Stimulated activated memory B cell treated with anti-CD40 and anti-IgM and Interleukin-4, amounts not matched to agents 10 μg/mL and 1 μg/mL and 100 μg/mL, for 72 hours (primary cell): Measurements from ENCODE around the gene UGT2B28.
"Not testable (repeated sequence)": the region's sequence is repeated elsewhere in the genome, so short reads cannot be mapped to it uniquely, and the experiment has no call there.

Experiments used
- ATAC-seq: fragments of 150-1000 bp; cut with Tn5 transposase; 2 replicates; pipeline ENCODE4 v1.10.0; 2021
- H3K27ac Mint-ChIP-seq: one replicate; pipeline ENCODE4 v1.8.0; 2022; ENCODE audit warnings: mild to moderate bottlenecking, mixed read lengths
- H3K27me3 Mint-ChIP-seq: one replicate; pipeline ENCODE4 v1.8.0; 2022; ENCODE audit warnings: mixed read lengths
- H3K36me3 Mint-ChIP-seq: one replicate; pipeline ENCODE4 v1.8.0; 2022; ENCODE audit warnings: mixed read lengths
- H3K4me1 Mint-ChIP-seq: one replicate; pipeline ENCODE4 v1.8.0; 2022; ENCODE audit warnings: mixed read lengths
- H3K4me3 Mint-ChIP-seq: one replicate; pipeline ENCODE4 v1.8.0; 2022; ENCODE audit warnings: mild to moderate bottlenecking, moderate library complexity, mixed read lengths
- H3K9me3 Mint-ChIP-seq: one replicate; pipeline ENCODE4 v1.8.0; 2022; ENCODE audit warnings: mixed read lengths

The UGT2B28 gene

DNA sequence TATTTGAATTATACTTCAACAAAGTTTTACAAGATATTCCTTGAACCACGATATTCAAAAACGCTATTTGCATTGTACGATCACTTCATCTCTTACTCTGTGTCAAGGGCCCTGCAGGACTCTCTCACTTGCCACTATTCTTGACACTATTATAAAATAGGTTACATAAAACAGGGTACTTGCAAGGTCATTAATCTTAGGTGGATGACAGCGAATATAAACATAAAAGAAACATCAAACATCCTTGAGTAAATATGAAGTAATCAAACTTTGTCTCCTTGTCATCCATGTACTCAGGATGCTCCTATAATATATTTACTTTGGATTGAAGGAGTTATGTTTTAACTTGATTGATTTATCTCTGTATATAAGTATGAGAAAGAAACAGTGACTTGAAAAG is at the start of gene UGT2B28:
UGT2B28 (plus strand) TSS at position 395 of the 400 bp plus-strand sequence. CDS start 26 bp downstream, outside the sequence.
- not testable (repeated sequence) for ATAC-seq, H3K9me3 Mint-ChIP-seq, H3K4me3 Mint-ChIP-seq

DNA sequence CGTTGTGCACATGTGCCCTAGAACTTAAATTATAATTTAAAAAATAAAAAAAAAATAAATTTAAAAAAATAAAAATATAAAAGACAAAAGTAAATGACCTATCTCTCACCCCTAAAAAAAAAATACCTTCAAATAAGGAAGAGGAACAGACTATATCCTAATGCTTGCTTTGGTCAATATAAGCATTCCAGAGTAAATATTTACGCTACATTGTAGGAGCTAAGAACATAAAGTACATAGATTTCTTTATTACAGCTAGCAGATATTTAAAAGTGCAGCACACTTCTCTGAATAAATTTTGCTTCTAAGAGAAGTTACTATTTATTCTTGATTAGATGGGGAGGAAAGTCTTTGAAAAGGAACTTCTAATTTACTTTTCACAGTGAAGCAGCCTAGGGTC is 41.2 kb upstream of the UGT2B28 start:
- no peak overlapping the region for H3K27ac Mint-ChIP-seq
- no peaks in the 10 kb centered on the region for H3K4me1 Mint-ChIP-seq
- ATAC-seq: no peak
- peaks cover 7% of the 10 kb centered on the region for H3K9me3 Mint-ChIP-seq
- no peak overlapping the region for H3K4me3 Mint-ChIP-seq
- no peaks in the 10 kb centered on the region for H3K36me3 Mint-ChIP-seq
- H3K27me3 Mint-ChIP-seq: no peaks in the 10 kb centered on the region

More for the DNA sequence above, at the start of gene UGT2B28:
- not testable (repeated sequence) for H3K27me3 Mint-ChIP-seq, H3K27ac Mint-ChIP-seq, H3K36me3 Mint-ChIP-seq, H3K4me1 Mint-ChIP-seq

DNA sequence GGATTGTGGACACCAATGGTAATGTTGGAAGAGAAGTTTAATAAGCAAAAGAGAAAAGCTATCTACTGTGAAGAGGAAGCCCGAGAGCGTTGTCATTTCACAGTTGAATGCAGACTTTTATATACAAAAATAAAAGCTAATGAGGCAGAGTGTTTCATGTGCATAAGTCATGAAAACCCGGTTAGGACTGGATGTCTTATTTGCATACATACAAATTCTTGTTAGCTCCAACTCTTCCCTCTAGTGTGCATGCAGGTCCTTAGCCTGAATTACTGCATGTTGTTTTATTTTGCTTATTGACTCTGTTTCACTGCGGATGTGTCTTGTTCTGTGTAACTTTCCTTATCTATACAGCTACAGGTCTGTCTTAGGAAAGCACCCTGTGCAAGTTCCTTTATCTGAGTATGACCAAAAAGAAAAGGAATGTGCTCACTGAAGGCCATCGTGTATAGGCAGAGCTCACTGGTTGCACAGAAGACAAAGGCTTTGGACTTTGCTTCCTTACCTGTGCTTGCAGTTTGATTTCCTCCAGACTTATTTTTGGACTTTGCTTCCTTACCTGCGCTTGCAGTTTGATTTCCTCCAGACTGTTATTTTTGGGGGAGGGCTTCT is 40.6 kb upstream of the UGT2B28 start:
- no peak overlapping the region for H3K4me3 Mint-ChIP-seq
- no peaks in the 10 kb centered on the region for H3K36me3 Mint-ChIP-seq
- H3K27me3 Mint-ChIP-seq: no peaks in the 10 kb centered on the region
- no peaks in the 10 kb centered on the region for H3K4me1 Mint-ChIP-seq
- H3K27ac Mint-ChIP-seq: no peak overlapping the region
- ATAC-seq: no peak
- peaks cover 7% of the 10 kb centered on the region for H3K9me3 Mint-ChIP-seq

DNA sequence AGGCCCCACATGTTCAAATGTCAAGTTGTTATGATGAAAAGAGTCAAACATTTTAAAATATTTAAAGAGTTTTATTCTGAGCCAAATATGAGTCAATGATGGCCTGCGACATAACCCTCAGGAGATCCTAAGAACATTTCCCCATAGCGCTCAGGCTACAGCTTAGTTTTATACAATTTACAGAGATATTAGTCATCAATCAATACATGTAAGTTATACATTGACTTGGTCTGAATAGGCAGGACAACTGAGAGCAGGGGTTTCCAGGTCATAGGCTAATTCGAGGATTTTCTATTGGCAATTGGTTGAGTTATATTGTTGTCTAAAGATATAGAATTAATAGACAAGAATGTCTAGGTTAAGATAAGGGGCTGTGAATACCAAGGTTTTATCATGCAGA is 39.5 kb upstream of the UGT2B28 start:
- not testable (repeated sequence) for H3K4me1 Mint-ChIP-seq, H3K36me3 Mint-ChIP-seq, H3K27me3 Mint-ChIP-seq, H3K27ac Mint-ChIP-seq, ATAC-seq, H3K9me3 Mint-ChIP-seq, H3K4me3 Mint-ChIP-seq

DNA sequence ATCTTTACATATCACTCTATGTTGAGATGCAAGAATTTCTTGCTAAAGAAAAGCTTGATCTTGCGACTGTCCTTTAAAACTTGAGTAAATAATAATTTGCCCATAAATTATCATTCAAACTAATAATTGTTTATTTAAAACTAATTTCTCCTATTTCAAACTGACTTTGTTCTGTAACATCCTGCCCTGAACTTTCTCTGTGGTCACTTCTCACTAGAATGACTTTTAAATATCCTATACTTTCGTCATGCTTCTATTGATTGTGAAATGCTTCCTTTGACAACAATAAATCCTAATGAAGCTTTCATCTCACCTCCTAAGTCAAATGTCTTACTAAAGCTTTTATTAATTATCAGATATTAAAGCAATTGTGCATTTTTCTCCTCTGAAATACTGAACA is 38.5 kb upstream of the UGT2B28 start:
- not testable (repeated sequence) for H3K27me3 Mint-ChIP-seq, H3K4me3 Mint-ChIP-seq, H3K27ac Mint-ChIP-seq, ATAC-seq, H3K4me1 Mint-ChIP-seq, H3K36me3 Mint-ChIP-seq
- H3K9me3 Mint-ChIP-seq: peaks cover 11% of the 10 kb centered on the region

DNA sequence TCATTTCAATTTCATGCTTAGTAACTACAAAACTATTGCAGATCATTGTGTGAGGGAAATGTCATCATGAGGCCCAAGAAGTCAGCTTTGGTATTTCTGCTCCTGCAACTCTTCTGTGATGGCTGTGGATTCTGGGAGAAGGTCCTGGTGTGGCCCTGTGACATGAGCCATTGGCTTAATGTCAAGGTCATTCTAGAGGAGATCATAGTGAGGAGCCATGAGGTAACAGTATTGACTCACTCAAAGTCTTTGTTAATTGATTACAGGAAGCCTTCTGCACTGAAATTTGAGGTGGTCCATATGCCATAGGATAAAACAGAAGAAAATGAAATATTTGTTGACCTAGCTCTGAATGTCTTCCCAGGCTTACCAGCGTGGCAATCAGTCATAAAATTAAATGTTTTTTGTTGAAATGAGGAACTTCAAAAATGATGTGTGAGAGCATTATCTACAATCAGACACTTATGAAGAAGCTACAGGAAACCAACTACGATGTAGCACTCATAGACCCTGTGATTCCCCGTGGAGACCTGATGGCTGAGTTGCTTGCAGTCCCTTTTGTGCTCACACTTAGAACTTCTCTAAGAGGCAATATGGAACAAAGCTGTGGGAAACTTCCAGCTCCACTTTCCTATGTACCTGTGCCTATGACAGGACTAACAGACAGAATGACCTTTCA is 37.6 kb upstream of the UGT2B28 start:
- ATAC-seq: not testable (repeated sequence)

DNA sequence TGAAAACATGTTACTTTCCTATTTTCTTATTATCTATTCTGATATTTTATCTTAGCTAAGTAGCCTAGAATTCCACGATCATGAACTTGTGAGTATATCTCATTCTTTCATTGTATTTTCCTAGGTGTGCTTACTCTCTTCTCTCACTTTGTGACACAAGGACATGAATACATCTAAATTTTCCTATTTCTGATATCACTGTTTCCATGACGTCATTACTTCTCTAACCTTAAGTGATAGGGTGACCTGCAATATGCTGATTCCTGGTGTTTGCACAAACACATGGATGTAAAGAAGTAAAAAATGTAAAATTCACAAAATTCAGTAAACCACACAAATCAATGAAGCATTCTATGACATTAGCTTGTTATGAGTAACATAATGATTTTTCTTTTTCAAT is 29.4 kb upstream of the UGT2B28 start:
- H3K4me1 Mint-ChIP-seq, H3K4me3 Mint-ChIP-seq, H3K9me3 Mint-ChIP-seq, ATAC-seq, H3K27ac Mint-ChIP-seq, H3K27me3 Mint-ChIP-seq, H3K36me3 Mint-ChIP-seq: not testable (repeated sequence)

More for the DNA sequence above, 37.6 kb upstream of the UGT2B28 start:
- not testable (repeated sequence) for H3K27ac Mint-ChIP-seq, H3K4me1 Mint-ChIP-seq, H3K27me3 Mint-ChIP-seq, H3K4me3 Mint-ChIP-seq, H3K36me3 Mint-ChIP-seq
- peaks cover 14% of the 10 kb centered on the region for H3K9me3 Mint-ChIP-seq

DNA sequence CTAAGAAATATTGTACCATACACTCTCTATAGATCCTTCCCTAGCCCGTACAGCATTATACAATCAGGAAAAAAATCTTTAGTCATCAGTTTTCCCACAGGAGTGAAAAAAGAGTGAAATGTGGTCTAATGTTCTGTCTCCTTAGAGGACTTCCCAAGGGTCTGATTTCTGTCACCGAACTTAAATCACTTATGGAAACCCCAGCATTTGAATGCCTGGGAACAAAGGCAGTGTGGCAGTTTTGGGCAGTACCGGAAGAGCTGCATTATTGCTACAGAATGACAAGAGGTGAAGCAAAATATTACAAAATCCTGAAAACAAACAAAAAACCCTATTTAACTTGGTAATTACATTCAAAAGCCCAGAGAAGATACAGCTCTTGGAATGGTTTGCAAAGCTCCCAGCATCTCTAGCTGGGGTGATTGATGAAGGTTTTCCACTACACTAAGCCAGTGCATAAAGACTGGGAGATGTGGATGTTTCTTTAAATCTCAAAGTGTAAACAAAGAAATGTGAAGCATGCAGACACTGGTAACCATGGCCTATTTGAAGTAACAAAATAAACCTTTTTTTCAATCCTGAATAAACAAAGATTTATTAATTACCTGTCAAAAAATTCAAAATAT is 27.0 kb upstream of the UGT2B28 start:
- not testable (repeated sequence) for H3K27me3 Mint-ChIP-seq, H3K4me1 Mint-ChIP-seq, H3K27ac Mint-ChIP-seq, ATAC-seq, H3K4me3 Mint-ChIP-seq, H3K9me3 Mint-ChIP-seq, H3K36me3 Mint-ChIP-seq

DNA sequence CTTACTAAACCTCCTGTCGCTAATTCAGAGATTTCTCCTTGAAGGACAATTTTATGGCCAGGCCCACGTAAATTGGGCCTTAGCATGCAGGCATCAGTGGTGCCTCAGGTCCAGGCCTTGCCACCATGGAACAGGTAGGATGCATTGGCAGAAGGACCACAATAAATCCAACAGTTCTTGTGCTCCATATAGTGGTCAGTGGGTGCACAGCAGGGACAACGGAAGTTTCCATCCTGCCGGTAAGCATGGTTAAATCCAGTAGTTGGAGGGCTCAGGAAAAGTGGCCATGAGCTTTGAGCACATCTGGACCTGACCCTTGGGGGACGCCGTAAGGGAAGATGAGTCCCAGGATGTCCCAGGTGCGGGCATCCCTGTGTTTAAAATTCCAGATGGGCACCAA is 11.7 kb upstream of the UGT2B28 start:
- not testable (repeated sequence) for H3K27me3 Mint-ChIP-seq, H3K4me3 Mint-ChIP-seq, H3K27ac Mint-ChIP-seq, H3K36me3 Mint-ChIP-seq, H3K9me3 Mint-ChIP-seq, ATAC-seq, H3K4me1 Mint-ChIP-seq

DNA sequence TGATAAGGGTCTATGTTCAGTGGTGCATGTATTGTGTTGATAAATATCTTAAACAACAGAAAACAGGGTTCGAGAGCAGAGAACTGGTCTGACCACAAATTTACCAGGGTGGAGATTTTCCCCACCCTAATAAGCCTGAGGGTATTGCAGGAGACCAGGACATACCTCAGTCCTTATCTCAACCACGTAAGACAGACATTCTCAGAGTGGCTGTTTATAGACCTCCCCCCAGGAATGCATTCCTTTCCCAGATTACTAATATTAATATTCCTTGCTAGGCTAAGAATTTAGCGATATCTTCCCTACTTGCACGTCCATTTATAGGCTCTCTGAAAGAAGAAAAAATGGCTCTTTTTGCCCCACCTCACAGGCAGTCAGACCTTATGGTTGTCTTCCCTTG is 16.1 kb downstream of the UGT2B28 start:
- H3K27me3 Mint-ChIP-seq, H3K27ac Mint-ChIP-seq, H3K9me3 Mint-ChIP-seq, H3K4me3 Mint-ChIP-seq, H3K4me1 Mint-ChIP-seq, H3K36me3 Mint-ChIP-seq, ATAC-seq: not testable (repeated sequence)

DNA sequence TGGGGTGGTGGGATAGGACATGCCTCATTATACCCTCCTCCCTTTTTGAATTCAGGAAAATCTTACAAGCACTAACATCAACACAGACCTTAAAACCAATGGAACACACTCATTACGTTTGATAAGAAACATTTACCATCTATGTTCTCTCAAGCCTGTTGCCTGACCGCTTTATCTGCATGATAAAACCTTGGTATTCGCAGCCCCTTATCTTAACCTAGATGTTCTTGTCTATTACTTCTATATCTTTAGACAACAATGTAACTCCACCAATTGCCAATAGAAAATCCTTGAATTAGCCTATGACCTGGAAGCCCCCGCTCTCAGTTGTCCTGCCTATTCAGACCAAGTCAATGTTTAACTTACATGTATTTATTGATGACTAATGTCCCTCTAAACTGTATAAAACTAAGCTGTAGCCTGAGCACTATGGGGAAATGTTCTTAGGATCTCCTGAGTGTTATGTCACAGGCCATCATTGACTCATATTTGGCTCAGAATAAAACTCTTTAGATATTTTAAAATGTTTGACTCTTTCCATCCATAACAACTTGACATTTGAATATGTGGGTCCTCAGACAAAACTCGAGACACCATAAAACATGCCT is 28.3 kb downstream of the UGT2B28 start:
- not testable (repeated sequence) for H3K4me3 Mint-ChIP-seq, H3K9me3 Mint-ChIP-seq, H3K36me3 Mint-ChIP-seq, H3K4me1 Mint-ChIP-seq, ATAC-seq, H3K27ac Mint-ChIP-seq, H3K27me3 Mint-ChIP-seq

DNA sequence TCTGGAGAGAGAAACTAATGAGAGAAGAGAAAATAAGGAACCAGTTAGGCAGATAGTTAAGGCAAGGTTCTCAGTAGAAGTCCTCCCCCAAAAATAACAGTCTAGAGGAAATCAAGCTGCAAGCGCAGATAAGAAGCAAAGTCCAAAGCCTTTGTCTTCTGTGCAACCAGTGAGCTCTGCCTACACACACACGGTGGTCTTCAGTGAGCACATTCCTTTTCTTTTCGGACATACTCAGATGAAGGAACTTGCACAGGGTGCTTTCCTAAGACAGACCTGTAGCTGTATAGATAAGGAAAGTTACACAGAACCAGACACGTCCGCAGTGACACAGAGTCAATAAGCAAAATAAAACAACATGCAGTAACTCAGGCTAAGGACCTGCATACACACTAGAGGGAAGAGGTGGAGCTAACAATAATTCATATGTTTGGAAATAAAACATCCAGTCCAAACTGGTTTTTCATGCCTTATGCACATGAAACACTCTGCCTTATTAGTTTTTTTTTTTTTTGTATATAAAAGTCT is 29.3 kb downstream of the UGT2B28 start:
- not testable (repeated sequence) for H3K4me3 Mint-ChIP-seq, H3K36me3 Mint-ChIP-seq, H3K27ac Mint-ChIP-seq, H3K9me3 Mint-ChIP-seq, ATAC-seq, H3K4me1 Mint-ChIP-seq, H3K27me3 Mint-ChIP-seq

DNA sequence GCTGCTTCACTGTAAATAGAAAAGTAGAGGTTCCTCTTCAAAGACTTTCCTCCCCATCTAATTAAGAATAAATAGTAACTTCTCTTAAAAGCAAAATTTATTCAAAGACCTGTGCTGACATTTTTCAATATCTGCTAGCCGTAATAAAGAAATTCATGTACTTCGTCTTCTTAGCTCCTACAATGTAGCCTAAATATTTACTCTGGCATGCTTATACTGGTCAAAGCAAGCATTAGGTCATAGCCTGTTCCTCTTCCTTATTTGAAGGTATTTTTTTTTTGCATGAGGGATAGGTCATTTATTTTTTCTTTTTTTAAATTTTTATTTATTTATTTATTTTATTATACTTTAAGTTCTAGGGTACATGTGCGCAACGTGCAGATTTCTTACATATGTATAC is 30.0 kb downstream of the UGT2B28 start:
- not testable (repeated sequence) for H3K27ac Mint-ChIP-seq, H3K36me3 Mint-ChIP-seq

DNA sequence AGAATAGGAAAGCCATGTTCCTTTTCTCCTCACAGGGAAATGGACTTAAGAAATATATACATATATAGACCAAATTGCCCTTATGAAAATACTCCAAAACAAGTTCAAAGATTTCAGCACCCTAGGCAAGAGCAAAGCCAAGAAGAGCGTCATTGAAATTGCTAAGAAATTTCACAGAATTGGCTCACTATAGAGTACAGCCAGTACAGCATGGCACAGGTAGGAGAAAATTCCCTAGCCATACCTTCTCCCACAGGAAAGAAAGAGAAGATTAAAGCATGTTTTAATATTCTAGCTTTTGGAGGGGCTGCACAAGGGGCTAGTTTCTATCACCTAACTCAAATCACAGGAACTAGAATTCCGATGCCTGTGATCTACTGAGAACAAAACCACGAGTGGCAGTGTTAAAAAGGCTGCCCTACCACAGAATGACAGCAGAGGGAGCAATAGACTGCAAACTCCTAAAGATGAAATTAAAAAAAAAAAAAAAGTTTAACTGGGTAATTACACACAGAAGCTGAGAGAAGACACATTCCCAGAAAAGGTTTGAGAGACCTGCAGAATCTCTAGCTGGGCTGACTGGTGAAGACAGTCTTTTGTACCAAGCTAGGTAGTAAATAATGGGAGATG is 37.5 kb downstream of the UGT2B28 start:
- H3K36me3 Mint-ChIP-seq, ATAC-seq, H3K9me3 Mint-ChIP-seq, H3K27ac Mint-ChIP-seq, H3K4me3 Mint-ChIP-seq, H3K4me1 Mint-ChIP-seq, H3K27me3 Mint-ChIP-seq: not testable (repeated sequence)

More for the DNA sequence above, 30.0 kb downstream of the UGT2B28 start:
- not testable (repeated sequence) for H3K27me3 Mint-ChIP-seq, H3K4me3 Mint-ChIP-seq, H3K9me3 Mint-ChIP-seq, ATAC-seq, H3K4me1 Mint-ChIP-seq

DNA sequence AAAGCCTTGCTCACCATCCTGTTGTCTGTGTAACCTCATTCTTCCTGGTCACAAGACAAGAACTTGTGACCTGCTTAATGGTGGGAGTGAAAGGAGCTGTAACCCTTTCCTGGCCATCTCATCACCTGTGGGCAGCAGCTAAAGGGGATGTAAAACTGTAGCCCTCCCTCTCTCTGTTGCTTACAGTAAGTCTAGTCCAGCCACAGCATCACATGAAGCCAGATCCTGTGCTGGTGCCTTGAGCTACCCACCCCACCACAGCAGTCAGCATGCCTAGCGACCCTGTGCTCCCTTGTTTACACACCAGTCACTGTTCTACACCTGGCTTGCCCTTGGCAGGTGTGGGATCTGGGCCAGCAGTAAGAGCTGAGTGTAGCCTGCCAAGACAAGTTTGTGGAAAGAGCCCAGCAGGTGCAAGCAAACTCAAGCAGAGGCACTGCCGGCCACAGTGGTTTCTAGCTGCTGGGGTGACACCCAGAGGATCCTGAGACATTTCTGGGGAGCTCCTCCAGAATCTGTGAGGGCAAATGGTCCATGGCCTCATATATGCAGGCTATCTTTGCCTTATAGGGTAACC is 41.0 kb downstream of the UGT2B28 start:
- Mint-ChIP-seq H3K36me3 (no peaks in the 10 kb centered on the region), H3K4me1 (no peaks in the 10 kb centered on the region), H3K27ac (no peak overlapping the region), H3K27me3 (no peaks in the 10 kb centered on the region), H3K9me3 (no peaks in the 10 kb centered on the region), H3K4me3 (no peak overlapping the region)
- ATAC-seq: peak; percentile 59
